ENCODE data around the gene SLC35F3. TPM values are rescaled to one million over a fixed set of nuclear protein-coding genes. Genes with fewer than 3 reads are reported as not detected.

Gene SLC35F3
- total and polyA plus RNA-seq, 9 of the 15 experiments (the other 6 are each of a cell fraction or from before 2014, with no cell fraction given): 0.04 to 0.07 (median 0.04) TPM; not detected in 6

- TF ChIP-seq SIN3A (IDR thresholded peaks at IDR 0.05; ENCODE audit: borderline replicate concordance in 2 of 2, control insufficient read depth in 1 of 2, low read depth in 2 of 2, low read length in 2 of 2) (no peak), ETS1 (conservative IDR thresholded peaks at IDR 0.05; ENCODE audit: control insufficient read depth, low read depth, low read length) (no peak), BCLAF1 (IDR thresholded peaks at IDR 0.05; ENCODE audit: borderline replicate concordance in 1 of 2, control insufficient read depth in 1 of 2, low read depth in 2 of 2, low read length in 1 of 2) (no peak), ZNF318 (IDR thresholded peaks at IDR 0.05; ENCODE audit: borderline replicate concordance in 1 of 2, low read depth in 1 of 2) (no peak), SIRT6 (IDR thresholded peaks at IDR 0.05; ENCODE audit: low read depth, low read length) (no peak), NFYB (IDR thresholded peaks at IDR 0.05; ENCODE audit: extremely low read depth, insufficient read length) (no peak), CBX1 (IDR thresholded peaks at IDR 0.05; ENCODE audit: low read depth) (no peak), E2F8 (IDR thresholded peaks at IDR 0.05; ENCODE audit: low read depth, partially characterized antibody) (no peak), HLTF (IDR thresholded peaks at IDR 0.05) (no peak)
These were observed 469.4 kb downstream of the SLC35F3 start (continued) for GRCh38 chr1:234373959-234374254.

Measured in K562 (cell line).